Measurements from ENCODE around the gene ERV3-1. TPM values are rescaled to one million over a fixed set of nuclear protein-coding genes. Genes with fewer than 3 reads are reported as not detected.

Gene ERV3-1
- total RNA-seq, 1 experiment from 2014 or later = 10.2 TPM

GRCh38 chr7:64996305-64996704, 10.2 kb downstream of the ERV3-1 start:
- ChIA-PET POLR2A (no interaction called here), CTCF (no interaction called here)
- peaks cover 85% of the 10 kb centered on the region for H3K9me3 Mint-ChIP-seq
- no peak overlapping the region for H3K4me3 Mint-ChIP-seq
- peaks cover 82% of the 10 kb centered on the region for H3K36me3 Mint-ChIP-seq
- peaks cover 3% of the 10 kb centered on the region; the same call in 1 of the 2 replicates for H3K27me3 Mint-ChIP-seq (ENCODE audit: low read depth)
- no peak for DNase-seq (ENCODE audit: low spot score)
- no peak for TF ChIP-seq ATF6 (CRISPR knock-in tag; IDR thresholded peaks at IDR 0.05)
- no peak for TF ChIP-seq ZNF138 (CRISPR knock-in tag; conservative IDR thresholded peaks at IDR 0.05)
- TF ChIP-seq JUN (CRISPR knock-in tag; IDR thresholded peaks at IDR 0.05) = no peak
- TF ChIP-seq GRHL2 (CRISPR knock-in tag; IDR thresholded peaks at IDR 0.05; ENCODE audit: insufficient replicate concordance, severe bottlenecking) = no peak
- TF ChIP-seq ZNF317 (CRISPR knock-in tag; IDR thresholded peaks at IDR 0.05; ENCODE audit: borderline replicate concordance, low read depth) = no peak
- TF ChIP-seq ATF3 (CRISPR knock-in tag; conservative IDR thresholded peaks at IDR 0.05) = no peak
- TF ChIP-seq FOXP1 (CRISPR knock-in tag; IDR thresholded peaks at IDR 0.05; ENCODE audit: borderline replicate concordance) = no peak
- no peak for TF ChIP-seq NFE2L1 (CRISPR knock-in tag; IDR thresholded peaks at IDR 0.05)
- TF ChIP-seq NFYB (CRISPR knock-in tag; conservative IDR thresholded peaks at IDR 0.05; ENCODE audit: low read depth) = no peak
- no peak for TF ChIP-seq NR3C1 (CRISPR knock-in tag; conservative IDR thresholded peaks at IDR 0.05; ENCODE audit: low read depth)
- TF ChIP-seq PRRX2 (CRISPR knock-in tag; IDR thresholded peaks at IDR 0.05) = no peak
- TF ChIP-seq CDX4 (CRISPR knock-in tag; IDR thresholded peaks at IDR 0.05; ENCODE audit: borderline replicate concordance) = no peak
- no peak for TF ChIP-seq FOXP4 (CRISPR knock-in tag; IDR thresholded peaks at IDR 0.05)
- no peak for TF ChIP-seq AFF4 (CRISPR knock-in tag; IDR thresholded peaks at IDR 0.05; ENCODE audit: borderline replicate concordance)
- TF ChIP-seq ZBTB21 (CRISPR knock-in tag; IDR thresholded peaks at IDR 0.05; ENCODE audit: borderline replicate concordance) = no peak
- no peak for TF ChIP-seq E2F1 (CRISPR knock-in tag; IDR thresholded peaks at IDR 0.05)
- no peak for TF ChIP-seq NR1H2 (CRISPR knock-in tag; IDR thresholded peaks at IDR 0.05)
- no peak for TF ChIP-seq ARID4B (CRISPR knock-in tag; IDR thresholded peaks at IDR 0.05; ENCODE audit: borderline replicate concordance)
- peaks cover 23% of the 10 kb centered on the region for H3K4me1 Mint-ChIP-seq
- no peak overlapping the region for H3K27ac Mint-ChIP-seq
- ATAC-seq = no peak
